ENCODE data around the gene PICALM.

- TF ChIP-seq, protein P1, sequence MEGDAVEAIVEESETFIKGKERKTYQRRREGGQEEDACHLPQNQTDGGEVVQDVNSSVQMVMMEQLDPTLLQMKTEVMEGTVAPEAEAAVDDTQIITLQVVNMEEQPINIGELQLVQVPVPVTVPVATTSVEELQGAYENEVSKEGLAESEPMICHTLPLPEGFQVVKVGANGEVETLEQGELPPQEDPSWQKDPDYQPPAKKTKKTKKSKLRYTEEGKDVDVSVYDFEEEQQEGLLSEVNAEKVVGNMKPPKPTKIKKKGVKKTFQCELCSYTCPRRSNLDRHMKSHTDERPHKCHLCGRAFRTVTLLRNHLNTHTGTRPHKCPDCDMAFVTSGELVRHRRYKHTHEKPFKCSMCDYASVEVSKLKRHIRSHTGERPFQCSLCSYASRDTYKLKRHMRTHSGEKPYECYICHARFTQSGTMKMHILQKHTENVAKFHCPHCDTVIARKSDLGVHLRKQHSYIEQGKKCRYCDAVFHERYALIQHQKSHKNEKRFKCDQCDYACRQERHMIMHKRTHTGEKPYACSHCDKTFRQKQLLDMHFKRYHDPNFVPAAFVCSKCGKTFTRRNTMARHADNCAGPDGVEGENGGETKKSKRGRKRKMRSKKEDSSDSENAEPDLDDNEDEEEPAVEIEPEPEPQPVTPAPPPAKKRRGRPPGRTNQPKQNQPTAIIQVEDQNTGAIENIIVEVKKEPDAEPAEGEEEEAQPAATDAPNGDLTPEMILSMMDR (IDR thresholded peaks at IDR 0.05), result no peak
- no peak for TF ChIP-seq POLR2A (IDR thresholded peaks at IDR 0.05)
- TF ChIP-seq EP300 (IDR thresholded peaks at IDR 0.05), result no peak
These were observed 145.4 kb downstream of the PICALM start for GRCh38 chr11:85923455-85923854.

Data from tibial nerve (tissue), 4 donors.